Measurements from ENCODE around the gene SLC35F4. TPM values are rescaled to one million over a fixed set of nuclear protein-coding genes. Genes with fewer than 3 reads are reported as not detected.
A peak's percentile ranks its signal among the peaks of the same experiment; 100 is the strongest.

Gene SLC35F4
- total RNA-seq, 1 experiment from 2014 or later: not detected

- Histone ChIP-seq H3K56ac (ENCODE audit: insufficient read length, low read depth, low read length) (no peak overlapping the region), H3K14ac (ENCODE audit: insufficient read depth, low read length) (no peak overlapping the region), H3K79me2 (ENCODE audit: insufficient read depth, low read length) (no peaks in the 10 kb centered on the region), H4K5ac (ENCODE audit: insufficient read length, low read depth, low read length) (no peak overlapping the region), H2BK15ac (ENCODE audit: low read depth, low read length) (no peak overlapping the region), H2BK5ac (ENCODE audit: insufficient read length, low read length) (no peak overlapping the region), H3K23ac (ENCODE audit: insufficient read length, low read depth, low read length) (no peak overlapping the region), H2AFZ (ENCODE audit: low read length) (no peak overlapping the region), H3K23me2 (ENCODE audit: insufficient read length, low read depth, low read length, poor library complexity, severe bottlenecking) (peaks cover 3% of the 10 kb centered on the region), H3T11ph (ENCODE audit: low read length) (no peak overlapping the region), H4K8ac (replicated peaks; ENCODE audit: insufficient read length, low read depth, low read length) (no peak overlapping the region), H2BK120ac (ENCODE audit: low read depth, low read length, poor library complexity, severe bottlenecking) (no peak overlapping the region), H3K18ac (ENCODE audit: insufficient read length, low read depth, low read length) (no peak overlapping the region), H3K27ac (ENCODE audit: insufficient read length, low read depth, low read length) (no peak overlapping the region), H3K9me3 (ENCODE audit: control insufficient read depth, low read depth, low read length) (no peaks in the 10 kb centered on the region), H3K9ac (ENCODE audit: extremely low read depth, insufficient read length, low read length) (no peak overlapping the region), H4K20me1 (ENCODE audit: control insufficient read depth, insufficient read depth, insufficient read length) (no peaks in the 10 kb centered on the region), H3K4ac (ENCODE audit: low read depth, low read length) (no peak overlapping the region), H2AK5ac (ENCODE audit: insufficient read length, low read length) (no peak overlapping the region), H4K91ac (ENCODE audit: insufficient read length, low read depth, low read length) (no peak overlapping the region), H2BK12ac (ENCODE audit: insufficient read length, low read depth, low read length) (no peak overlapping the region), H3K27me3 (ENCODE audit: insufficient read depth, low read length) (peaks cover 11% of the 10 kb centered on the region; the same call in 1 of the 2 replicates), H3K4me1 (ENCODE audit: insufficient read depth, low read length) (no peaks in the 10 kb centered on the region), H3K79me1 (ENCODE audit: insufficient read depth, low read depth, low read length, poor library complexity, severe bottlenecking) (no peaks in the 10 kb centered on the region), H2BK20ac (ENCODE audit: low read depth, low read length, poor library complexity, severe bottlenecking) (no peak overlapping the region), H3K4me2 (ENCODE audit: insufficient read depth, insufficient read length, low read length) (peak overlapping the region; percentile 50)
- H3K4me3 Mint-ChIP-seq: peak overlapping the region; percentile 58 to 78
- no peak overlapping the region for H3K27ac Mint-ChIP-seq
- H3K9me3 Mint-ChIP-seq: no peaks in the 10 kb centered on the region; a peak in 1 of 5 replicates
- WGBS (ENCODE audit: extremely low coverage, insufficient read length, low lambda C conversion rate): no CpG with 5 or more reads among the region's 19 CpGs
- peaks cover 41% of the 10 kb centered on the region for H3K27me3 Mint-ChIP-seq (ENCODE audit: low read depth)
- TF ChIP-seq, protein P1, sequence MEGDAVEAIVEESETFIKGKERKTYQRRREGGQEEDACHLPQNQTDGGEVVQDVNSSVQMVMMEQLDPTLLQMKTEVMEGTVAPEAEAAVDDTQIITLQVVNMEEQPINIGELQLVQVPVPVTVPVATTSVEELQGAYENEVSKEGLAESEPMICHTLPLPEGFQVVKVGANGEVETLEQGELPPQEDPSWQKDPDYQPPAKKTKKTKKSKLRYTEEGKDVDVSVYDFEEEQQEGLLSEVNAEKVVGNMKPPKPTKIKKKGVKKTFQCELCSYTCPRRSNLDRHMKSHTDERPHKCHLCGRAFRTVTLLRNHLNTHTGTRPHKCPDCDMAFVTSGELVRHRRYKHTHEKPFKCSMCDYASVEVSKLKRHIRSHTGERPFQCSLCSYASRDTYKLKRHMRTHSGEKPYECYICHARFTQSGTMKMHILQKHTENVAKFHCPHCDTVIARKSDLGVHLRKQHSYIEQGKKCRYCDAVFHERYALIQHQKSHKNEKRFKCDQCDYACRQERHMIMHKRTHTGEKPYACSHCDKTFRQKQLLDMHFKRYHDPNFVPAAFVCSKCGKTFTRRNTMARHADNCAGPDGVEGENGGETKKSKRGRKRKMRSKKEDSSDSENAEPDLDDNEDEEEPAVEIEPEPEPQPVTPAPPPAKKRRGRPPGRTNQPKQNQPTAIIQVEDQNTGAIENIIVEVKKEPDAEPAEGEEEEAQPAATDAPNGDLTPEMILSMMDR (conservative IDR thresholded peaks at IDR 0.05): no peak
- H3K4me1 Mint-ChIP-seq: peaks cover 17 to 31% of the 10 kb centered on the region in 2 experiments
- DNase-seq: no peak
- no peaks in the 10 kb centered on the region for H3K36me3 Mint-ChIP-seq (ENCODE audit: insufficient read depth in 1 of 3, low read depth in 3 of 3)
Observed at GRCh38 chr14:57866199-57866705, 360 bp upstream of the SLC35F4 start.
